IPS DF 6.9 (cell line): ENCODE data around the gene KCTD7.
"Not testable (repeated sequence)": the region's sequence is repeated elsewhere in the genome, so short reads cannot be mapped to it uniquely, and the experiment has no call there.

Experiments
- DNase-seq: peaks from one replicate; pipeline ENCODE4 v3.0.0-alpha.2; 2013; ENCODE audit warnings: low read depth, low spot score
- H3K27ac ChIP-seq: one replicate; pipeline ENCODE4 v1.5.1; 2013; ENCODE audit warnings: low read length, control low read depth
- H3K27me3 ChIP-seq: 2 replicates; pipeline ENCODE4 v1.6.1; 2013; ENCODE audit warnings: mild to moderate bottlenecking, low read length; ENCODE audit not compliant: control insufficient read depth, insufficient read depth
- H3K36me3 ChIP-seq: 2 replicates; pipeline ENCODE4 v1.6.1; 2013; ENCODE audit warnings: low read length; ENCODE audit not compliant: control insufficient read depth, insufficient read depth
- H3K4me1 ChIP-seq: 2 replicates; pipeline ENCODE4 v1.6.1; 2013; ENCODE audit warnings: low read length; ENCODE audit not compliant: control insufficient read depth, insufficient read depth
- H3K4me3 ChIP-seq: 2 replicates; pipeline ENCODE4 v1.5.1; 2013; ENCODE audit warnings: mild to moderate bottlenecking, low read length
- H3K9me3 ChIP-seq: 2 replicates; pipeline ENCODE4 v1.6.1; 2013; ENCODE audit warnings: low read length, inconsistent platforms; ENCODE audit not compliant: control insufficient read depth, insufficient read depth
- WGBS: extraction: QIAGEN DNeasy Blood & Tissue Kit; methylation state at CpG from one replicate; pipeline ENCODE4 v1.1.7; 2013; ENCODE audit warnings: mixed read lengths, missing lambda C conversion rate; ENCODE audit not compliant: insufficient read length, insufficient coverage; 5-methylcytosine and 5-hydroxymethylcytosine counted together

The KCTD7 gene

GRCh38 chr7:66591799-66592596 lies 36.7 kb upstream of the KCTD7 start:
- no CpG with 5 or more reads among the region's 83 CpGs for WGBS
- peak; percentile 82 for DNase-seq
- no peaks in the 10 kb centered on the region for H3K9me3 ChIP-seq
- no peaks in the 10 kb centered on the region for H3K27me3 ChIP-seq
- H3K4me3 ChIP-seq = peak overlapping the region; percentile 69
- no peaks in the 10 kb centered on the region for H3K36me3 ChIP-seq
- H3K27ac ChIP-seq = no peak overlapping the region
- 0 out of 2 replicates have a peak, but pooled peaks cover 3% of the 10 kb centered on the region for H3K4me1 ChIP-seq

- H3K4me1 ChIP-seq, H3K36me3 ChIP-seq: not testable (repeated sequence)
Measured at GRCh38 chr7:66592597-66593146, 36.0 kb upstream of the KCTD7 start.

GRCh38 chr7:66594082-66594481 lies 34.6 kb upstream of the KCTD7 start:
- H3K9me3 ChIP-seq, H3K4me1 ChIP-seq, H3K36me3 ChIP-seq, H3K27ac ChIP-seq, H3K27me3 ChIP-seq, DNase-seq, H3K4me3 ChIP-seq: not testable (repeated sequence)
- no CpG with 5 or more reads among the region's 8 CpGs for WGBS

More at GRCh38 chr7:66592597-66593146, 36.0 kb upstream of the KCTD7 start:
- no CpG with 5 or more reads among the region's 4 CpGs for WGBS
- not testable (repeated sequence) for H3K9me3 ChIP-seq, H3K27me3 ChIP-seq, H3K4me3 ChIP-seq, DNase-seq, H3K27ac ChIP-seq

- Histone ChIP-seq H3K27me3 (no peaks in the 10 kb centered on the region), H3K9me3 (no peaks in the 10 kb centered on the region), H3K4me3 (no peak overlapping the region), H3K4me1 (no peaks in the 10 kb centered on the region), H3K27ac (no peak overlapping the region), H3K36me3 (no peaks in the 10 kb centered on the region)
- WGBS = no CpG with 5 or more reads among the region's 2 CpGs
- DNase-seq = no peak
Measured at GRCh38 chr7:66597461-66597860, 31.2 kb upstream of the KCTD7 start.

GRCh38 chr7:66602159-66602558 lies 26.5 kb upstream of the KCTD7 start:
- H3K27me3 ChIP-seq = no peaks in the 10 kb centered on the region
- no CpG with 5 or more reads among the region's 3 CpGs for WGBS

GRCh38 chr7:66604198-66604597 lies 24.5 kb upstream of the KCTD7 start:
- Histone ChIP-seq H3K4me3 (no peak overlapping the region), H3K36me3 (no peaks in the 10 kb centered on the region), H3K9me3 (no peaks in the 10 kb centered on the region), H3K27me3 (no peaks in the 10 kb centered on the region), H3K4me1 (no peaks in the 10 kb centered on the region), H3K27ac (no peak overlapping the region)
- no CpG with 5 or more reads among the region's 1 CpG for WGBS
- DNase-seq = no peak

More at GRCh38 chr7:66602159-66602558, 26.5 kb upstream of the KCTD7 start:
- DNase-seq = no peak
- no peaks in the 10 kb centered on the region for H3K4me1 ChIP-seq
- H3K9me3 ChIP-seq = no peaks in the 10 kb centered on the region
- no peak overlapping the region for H3K4me3 ChIP-seq
- no peaks in the 10 kb centered on the region for H3K36me3 ChIP-seq
- H3K27ac ChIP-seq = no peak overlapping the region

GRCh38 chr7:66606540-66607291 lies 22.0 kb upstream of the KCTD7 start:
- not testable (repeated sequence) for H3K4me3 ChIP-seq, H3K9me3 ChIP-seq, H3K27ac ChIP-seq, H3K36me3 ChIP-seq, H3K4me1 ChIP-seq, DNase-seq, H3K27me3 ChIP-seq
- WGBS = no CpG with 5 or more reads among the region's 34 CpGs

GRCh38 chr7:66609176-66609575 lies 19.5 kb upstream of the KCTD7 start:
- H3K27ac ChIP-seq = no peak overlapping the region
- H3K27me3 ChIP-seq = no peaks in the 10 kb centered on the region
- WGBS = no CpG with 5 or more reads among the region's 3 CpGs
- no peaks in the 10 kb centered on the region for H3K36me3 ChIP-seq
- no peaks in the 10 kb centered on the region for H3K4me1 ChIP-seq
- no peak overlapping the region for H3K4me3 ChIP-seq
- DNase-seq = no peak
- H3K9me3 ChIP-seq = no peaks in the 10 kb centered on the region

GRCh38 chr7:66614596-66614995 lies 14.1 kb upstream of the KCTD7 start:
- not testable (repeated sequence) for H3K4me3 ChIP-seq, H3K4me1 ChIP-seq
- no CpG with 5 or more reads among the region's 33 CpGs for WGBS

GRCh38 chr7:66615699-66616098 lies 13.0 kb upstream of the KCTD7 start:
- no peak overlapping the region for H3K27ac ChIP-seq
- H3K4me3 ChIP-seq = no peak overlapping the region
- no peak for DNase-seq
- no peaks in the 10 kb centered on the region for H3K27me3 ChIP-seq
- WGBS = no CpG with 5 or more reads among the region's 1 CpG
- no peaks in the 10 kb centered on the region for H3K36me3 ChIP-seq
- H3K4me1 ChIP-seq = peaks cover 1% of the 10 kb centered on the region; the same call in 1 of the 2 replicates
- no peaks in the 10 kb centered on the region for H3K9me3 ChIP-seq

More at GRCh38 chr7:66614596-66614995, 14.1 kb upstream of the KCTD7 start:
- H3K36me3 ChIP-seq, H3K27me3 ChIP-seq, H3K9me3 ChIP-seq, DNase-seq, H3K27ac ChIP-seq: not testable (repeated sequence)
